Measurements from ENCODE around the gene CD2AP.
"Not testable (repeated sequence)": the region's sequence is repeated elsewhere in the genome, so short reads cannot be mapped to it uniquely, and the experiment has no call there.

Gene CD2AP

DNA sequence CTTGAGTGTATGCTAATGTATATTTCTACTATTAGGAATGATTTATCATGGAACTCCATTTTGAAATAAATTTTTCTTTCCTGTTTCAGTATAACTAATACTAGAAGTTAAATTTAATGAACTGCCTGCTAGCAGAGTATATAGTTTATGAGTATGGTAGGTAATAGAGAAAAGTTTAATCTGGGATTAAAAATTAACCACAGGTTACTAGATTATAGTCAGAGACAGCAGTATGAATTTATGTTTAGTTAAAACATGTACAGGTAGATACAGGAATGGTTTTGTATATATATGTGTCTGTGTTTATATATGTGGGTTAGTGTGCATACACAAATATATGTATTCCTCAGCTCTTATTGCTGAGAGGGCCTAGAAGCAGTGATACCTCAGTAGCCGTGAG lies 32.3 kb downstream of the CD2AP start:
- no peak for DNase-seq

DNA sequence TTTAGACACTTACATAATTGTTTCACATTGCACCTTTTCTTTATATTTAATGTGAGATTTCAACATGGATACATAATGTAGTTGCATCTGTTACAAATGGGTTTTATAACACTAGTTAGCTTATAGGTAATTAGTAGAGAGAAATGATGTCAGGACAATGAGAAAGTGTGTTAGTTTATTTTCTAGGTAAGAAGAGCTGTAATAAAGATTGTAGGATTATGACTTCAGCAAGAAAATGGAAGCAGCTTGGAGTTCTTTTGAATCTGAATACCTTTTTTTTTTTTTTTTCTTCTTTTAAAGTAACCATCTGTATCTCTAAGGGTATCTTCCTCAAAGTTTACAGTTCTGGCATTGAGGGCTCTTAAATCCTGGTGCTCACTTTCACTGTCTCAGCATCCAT lies 35.3 kb downstream of the CD2AP start:
- DNase-seq: no peak

GRCh38 chr6:47519279-47519678 lies 41.7 kb downstream of the CD2AP start:
- DNase-seq: no peak

DNA sequence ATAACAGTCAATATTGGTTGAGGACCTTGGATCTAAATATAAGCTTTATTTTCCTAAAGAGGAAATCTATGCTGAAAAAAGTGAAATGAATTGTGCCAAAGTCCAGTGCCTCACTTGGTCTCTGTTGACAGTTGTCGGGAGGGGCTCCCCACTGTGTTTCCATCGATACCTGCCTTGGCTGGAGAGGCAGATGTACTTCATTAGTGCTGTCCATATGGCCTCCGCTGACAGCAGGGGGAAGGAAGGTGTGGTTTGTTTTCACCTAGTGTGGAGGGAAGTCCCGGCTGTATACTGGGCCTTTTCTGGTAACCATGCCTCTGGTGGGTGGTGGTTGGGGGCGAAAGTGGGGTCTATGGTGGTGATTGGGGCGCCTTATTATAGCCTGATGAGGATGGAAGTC lies 42.7 kb downstream of the CD2AP start:
- DNase-seq: no peak

DNA sequence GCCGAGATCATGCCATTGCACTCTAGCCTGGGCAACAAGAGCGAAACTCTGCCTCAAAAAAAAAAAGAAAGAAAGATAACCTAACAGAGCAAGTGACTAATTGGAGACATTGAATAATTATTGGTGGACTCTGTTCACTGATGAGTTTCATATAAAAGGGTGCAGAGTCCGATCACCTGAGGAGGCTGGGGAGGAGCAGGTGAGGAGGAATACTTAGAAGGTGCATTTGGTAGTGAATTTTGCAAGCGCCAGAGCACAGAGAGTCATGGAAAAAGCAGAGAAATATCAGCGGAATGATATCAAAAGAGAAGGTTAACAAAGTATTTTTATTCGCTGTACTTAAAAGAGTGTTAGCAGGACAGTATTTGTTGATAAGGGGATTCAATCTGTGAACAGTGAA lies 44.4 kb downstream of the CD2AP start:
- DNase-seq: no peak

DNA sequence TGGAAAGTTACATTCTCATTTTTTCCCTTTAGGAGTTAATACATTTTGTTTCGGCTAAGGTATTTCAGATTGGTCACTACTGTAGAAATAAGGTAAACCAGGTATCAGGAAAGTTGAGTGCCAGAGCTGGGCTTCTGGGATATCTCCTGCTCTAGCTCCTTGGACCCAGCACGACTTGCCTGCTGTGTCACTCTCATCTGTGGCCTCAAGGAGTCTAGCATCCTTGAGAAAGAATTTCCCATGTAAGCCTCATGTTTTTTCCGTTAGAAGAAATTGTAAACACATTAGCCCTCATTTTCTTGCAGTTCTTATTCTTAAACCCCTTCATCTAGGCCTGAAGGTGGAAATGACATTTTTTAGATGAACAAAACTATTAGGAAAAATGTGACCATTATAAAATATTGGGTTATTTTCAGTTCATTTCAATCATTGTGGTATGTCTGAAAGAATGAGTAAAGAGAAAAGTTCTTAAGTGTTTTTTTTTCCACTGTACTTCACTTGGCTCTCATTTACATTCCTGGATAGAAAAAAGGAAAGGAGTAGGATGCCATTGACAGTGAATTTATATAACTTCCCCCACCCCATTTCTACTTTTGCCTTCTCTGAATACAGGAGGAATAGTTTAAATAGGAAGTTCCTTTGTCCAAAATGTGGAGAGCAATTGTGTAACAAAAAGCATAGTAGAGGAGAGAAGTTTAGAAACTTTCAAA lies 46.7 kb downstream of the CD2AP start:
- no peak for DNase-seq

GRCh38 chr6:47525330-47526057 lies 47.9 kb downstream of the CD2AP start:
- no peak for DNase-seq

GRCh38 chr6:47527274-47527673 lies 49.7 kb downstream of the CD2AP start:
- DNase-seq: no peak

DNA sequence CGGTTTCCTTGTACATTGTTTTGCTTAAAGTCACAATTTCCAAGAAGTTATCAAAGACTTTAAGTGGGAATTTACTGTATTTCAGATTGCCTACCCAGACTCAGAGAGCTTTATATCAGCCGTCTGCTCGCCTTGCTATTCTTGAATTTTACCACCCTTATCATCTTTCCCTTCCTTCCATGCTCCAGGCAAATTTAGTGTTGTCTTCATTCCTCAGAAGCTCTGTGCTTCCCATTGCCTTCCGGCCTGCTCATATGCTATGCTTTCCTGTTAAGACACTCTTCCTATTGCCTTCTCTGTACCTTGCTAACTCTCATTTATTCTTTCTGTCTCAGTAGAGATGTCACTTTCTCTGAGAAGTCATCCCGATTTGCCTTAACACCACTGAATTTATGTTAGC lies 52.1 kb downstream of the CD2AP start:
- no peak for DNase-seq

DNA sequence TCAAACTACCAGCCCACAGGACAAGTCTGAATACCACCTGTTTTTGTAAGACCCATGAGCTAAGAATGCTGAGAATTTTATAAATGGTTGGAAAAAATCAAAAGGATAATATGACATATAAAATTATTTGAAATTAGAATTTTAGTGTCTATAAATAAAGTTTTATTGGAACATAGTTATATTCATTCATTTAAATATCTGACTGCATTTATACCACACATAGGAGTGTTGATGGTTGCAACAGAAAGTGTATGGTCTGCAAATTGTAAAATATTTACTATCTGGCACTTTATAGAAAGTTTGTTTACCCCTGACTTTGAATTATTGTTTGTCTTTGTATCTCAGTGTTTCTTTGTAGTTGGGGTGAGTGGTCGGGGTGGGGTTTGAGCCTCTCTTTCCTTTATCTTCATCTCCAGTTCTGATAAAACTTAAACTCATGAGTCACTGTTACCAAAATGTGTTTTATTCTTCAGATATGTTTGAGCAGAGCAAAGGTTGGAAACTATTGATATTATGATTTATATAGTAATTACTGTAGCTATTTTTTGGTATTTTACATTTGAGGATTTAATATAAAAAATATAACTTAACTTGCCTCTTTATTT lies 55.5 kb downstream of the CD2AP start:
- DNase-seq: no peak

DNA sequence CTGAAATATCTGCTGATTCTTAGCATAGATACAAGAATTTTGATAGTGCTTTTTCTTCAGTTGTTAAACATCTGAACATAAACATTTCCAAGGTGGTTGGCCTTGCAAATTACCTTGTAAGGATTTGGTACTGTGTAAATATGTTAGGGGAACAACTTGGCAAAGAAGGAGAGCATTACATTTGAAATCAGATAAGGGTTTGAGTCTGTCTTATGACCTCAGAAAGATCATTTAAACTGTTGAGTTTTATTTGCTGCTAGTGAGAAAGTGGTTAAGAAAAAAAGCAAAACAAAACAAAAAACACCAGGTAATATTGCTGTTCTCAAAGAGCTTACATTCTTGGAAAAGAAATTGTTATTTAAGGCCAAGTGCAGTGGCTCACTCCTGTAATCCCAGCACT lies 56.5 kb downstream of the CD2AP start:
- no peak for DNase-seq

DNA sequence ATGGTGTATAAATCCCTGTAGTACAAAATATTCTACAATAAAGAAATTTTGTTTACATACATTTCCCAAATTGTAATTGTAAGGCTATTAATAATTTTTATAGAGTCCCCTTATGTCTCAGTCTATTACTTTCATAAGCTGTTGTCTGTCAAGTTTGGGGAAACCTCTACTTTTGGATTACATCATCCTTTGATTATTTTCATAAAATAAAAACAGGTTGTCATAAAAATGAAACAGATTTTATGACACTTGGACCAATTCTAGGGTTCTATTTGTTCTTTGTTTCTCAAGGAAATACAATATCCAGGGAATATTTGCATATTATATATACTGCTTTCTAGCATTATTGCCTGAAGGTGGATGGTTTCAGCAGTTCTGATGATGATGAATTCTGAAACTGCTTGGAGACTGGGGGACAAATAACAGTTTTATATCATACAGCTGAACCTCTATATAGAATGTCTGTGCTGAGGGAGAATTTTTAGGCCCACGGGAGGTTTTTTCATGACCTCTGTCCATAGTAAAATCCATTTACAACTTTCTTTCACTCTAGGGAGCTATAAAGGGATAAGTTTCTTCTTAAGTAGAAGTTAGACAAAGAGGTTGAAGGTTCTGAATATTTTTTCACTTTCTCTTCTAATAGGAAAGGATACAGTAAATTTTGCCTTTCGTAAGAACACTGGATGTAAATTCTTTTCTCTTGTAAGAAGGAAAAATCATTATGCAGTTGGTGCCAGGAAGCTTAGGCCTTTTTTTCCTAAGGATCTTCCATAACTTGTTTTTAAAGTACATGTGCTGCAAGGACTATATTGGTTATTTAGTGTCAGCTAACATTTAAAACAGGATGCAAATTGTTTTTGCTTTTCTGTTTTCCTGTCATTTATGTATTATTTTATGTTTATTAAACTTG lies 58.0 kb downstream of the CD2AP start:
- DNase-seq: no peak

DNA sequence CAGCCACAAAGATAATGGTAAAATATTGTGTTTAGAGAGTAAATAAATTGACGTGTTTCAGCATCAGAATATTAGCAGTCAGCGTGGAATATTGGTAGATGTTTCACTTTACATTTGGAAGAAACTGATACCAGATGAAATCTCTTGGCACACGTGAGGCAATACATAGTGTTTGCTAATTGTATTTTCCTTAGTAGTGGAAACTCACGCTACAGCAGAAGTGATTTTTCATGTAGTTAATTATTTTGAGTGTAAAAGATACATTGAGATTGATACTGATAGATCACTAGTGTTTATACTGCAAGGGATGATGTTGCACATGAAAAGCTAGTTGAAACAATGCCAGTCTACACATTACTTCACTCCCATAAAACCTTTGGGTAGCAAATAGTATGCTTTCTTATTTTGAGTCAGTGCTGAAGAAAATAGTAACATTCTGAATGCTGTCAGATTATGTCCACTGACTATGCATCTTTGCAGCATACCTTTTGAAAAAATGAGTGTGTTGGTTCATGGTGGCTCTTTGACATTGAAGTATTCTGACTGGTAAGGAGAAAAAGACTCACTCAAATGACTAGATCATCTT lies 59.3 kb downstream of the CD2AP start:
- DNase-seq: no peak

DNA sequence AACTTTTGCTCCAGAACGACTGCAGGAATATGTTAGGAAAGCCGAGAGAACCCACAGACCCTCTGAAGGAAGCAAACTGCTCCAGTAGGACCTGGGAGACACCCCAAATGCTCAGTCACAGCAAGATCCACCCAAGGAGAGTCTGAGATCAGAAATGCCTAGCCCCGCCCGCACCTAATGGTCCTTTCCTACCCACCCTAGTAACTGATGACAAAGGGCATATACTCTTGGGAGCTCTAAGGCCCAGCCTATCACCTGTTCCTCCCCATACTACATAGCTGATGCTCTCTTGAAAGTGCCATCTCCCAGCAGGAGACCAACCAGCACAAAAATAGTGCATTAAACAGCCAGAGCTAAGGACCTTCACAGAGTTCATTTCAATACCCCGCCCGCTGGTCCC lies 67.6 kb downstream of the CD2AP start:
- DNase-seq: no peak

DNA sequence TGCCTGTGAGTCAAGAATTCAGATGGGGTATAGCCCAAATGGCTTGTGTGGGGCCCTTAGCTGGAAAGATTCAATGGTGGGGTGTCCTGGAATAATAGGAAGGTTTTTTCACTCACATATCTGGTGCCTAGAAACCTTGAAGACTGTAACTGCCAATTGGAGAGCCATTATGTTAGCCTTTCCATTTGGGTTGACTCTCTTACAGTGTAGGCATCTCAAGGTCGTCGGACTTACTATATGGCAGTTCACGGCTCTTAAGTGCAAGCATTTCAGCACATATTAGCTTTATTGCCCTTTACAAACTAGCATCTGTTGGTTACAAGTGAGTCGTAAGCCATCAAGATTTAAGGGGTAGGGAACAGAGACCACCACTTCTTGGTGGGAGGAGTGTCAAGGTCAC lies 74.1 kb downstream of the CD2AP start:
- DNase-seq: no peak

DNA sequence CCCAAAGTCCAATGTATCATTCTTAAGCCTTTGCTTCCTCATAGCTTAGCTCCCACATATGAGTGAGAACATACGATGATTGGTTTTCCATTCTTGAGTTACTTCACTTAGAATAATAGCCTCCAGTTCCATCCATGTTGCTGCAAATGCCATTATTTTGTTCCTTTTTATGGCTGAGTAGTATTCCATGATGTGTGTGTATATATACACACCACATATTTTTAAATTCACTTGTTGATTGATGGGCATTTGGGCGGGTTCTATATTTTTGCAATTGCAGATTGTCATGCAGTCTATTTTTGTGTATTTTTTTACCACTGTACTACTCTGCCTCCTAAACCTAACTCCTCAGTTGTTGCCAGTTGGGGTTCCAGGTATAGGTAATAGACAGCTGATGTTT lies 74.7 kb downstream of the CD2AP start:
- no peak for DNase-seq

DNA sequence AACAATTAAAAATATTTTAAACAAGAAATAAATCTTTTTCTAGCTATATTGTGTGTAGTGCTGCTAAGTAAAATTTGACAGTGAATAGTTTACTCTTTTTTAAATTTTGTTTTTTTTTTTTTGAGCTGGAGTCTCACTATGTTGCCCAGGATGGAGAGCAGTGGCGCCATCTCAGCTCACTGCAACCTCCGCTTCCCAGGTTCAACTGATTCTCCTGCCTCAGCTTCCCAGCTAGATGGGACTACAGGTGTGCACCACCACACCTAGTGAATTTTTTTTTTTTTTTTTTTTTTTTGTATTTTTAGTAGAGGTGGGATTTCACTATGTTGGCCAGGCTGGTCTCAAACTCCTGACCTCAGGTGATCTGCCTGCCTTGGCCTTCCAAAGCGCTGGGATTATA lies 75.7 kb downstream of the CD2AP start:
- not testable (repeated sequence) for DNase-seq

DNA sequence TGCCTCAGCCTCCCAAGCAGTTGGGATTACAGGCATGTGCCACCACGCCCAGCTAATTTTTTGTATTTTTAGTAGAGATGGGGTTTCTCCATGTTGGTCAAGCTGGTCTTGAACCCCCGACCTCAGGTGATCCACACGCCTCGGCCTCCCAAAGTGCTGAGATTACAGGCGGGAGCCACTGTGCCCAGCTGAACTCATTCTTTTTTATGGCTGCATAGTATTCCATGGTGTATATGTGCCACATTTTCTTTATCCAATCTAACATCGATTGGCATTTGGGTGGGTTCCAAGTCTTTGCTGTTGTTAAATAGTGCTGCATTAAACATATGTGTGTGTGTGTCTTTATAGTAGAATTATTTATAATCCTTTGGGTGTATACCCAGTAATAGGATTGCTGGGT lies 78.9 kb downstream of the CD2AP start:
- not testable (repeated sequence) for DNase-seq

GRCh38 chr6:47563162-47563561 lies 85.6 kb downstream of the CD2AP start:
- DNase-seq: no peak

DNA sequence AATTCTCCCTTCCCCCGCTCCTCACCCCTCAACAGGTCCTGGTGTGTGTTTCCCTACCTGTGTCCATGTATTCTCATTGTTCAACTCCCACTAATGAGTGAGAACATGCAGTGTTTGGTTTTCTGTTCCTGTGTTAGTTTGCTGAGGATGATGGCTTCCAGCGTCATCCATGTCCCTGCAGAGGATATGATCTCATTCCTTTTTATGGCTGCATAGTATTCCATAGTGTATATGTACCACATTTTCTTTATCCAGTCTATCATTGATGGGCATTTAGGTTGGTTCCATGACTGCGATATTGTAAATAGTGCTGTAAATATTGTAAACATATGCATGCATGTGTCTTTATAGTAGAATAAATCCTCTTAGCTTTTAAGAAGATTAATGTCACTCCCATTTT lies 89.0 kb downstream of the CD2AP start:
- not testable (repeated sequence) for DNase-seq

DNA sequence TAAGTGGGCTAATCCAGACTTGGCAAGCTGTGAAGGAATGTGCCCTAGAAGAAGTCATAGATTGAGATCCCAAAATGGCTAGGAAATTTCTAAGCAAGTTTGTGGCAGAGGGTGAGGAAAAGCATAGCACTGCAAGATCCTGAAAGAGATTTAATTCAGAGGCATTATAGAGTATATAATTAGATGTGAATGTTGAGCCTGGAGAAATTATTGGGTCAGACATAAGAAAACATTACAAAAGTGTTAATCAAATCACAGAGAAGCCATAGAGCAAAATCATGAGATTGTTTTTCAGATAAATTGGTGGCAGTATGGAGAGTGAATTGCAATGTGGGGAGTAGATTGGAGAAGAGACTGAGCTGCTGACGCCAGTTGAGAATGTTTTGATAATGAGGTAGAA lies 90.0 kb downstream of the CD2AP start:
- DNase-seq: no peak

- DNase-seq: no peak
These were observed 93.9 kb downstream of the CD2AP start for GRCh38 chr6:47571488-47571887.

DNA sequence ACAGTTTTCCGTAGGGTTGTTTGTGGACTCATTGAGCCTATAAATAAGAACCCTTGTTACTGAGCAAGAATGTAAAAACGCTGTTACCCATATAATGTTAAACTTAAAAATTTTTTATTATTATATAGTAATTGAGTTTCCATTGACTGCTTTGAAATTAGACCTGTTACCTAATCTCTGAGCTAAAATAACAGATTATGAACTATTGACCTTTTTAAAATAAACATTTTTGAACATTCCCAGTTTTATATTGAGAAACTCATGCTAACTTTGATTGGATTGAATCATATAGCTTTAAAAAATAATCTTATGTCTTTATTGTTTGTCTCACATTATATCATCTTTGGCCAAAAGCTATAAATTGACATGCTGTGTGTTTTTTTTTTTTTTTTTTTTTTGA lies 95.5 kb downstream of the CD2AP start:
- no peak for DNase-seq

Data from activated CD4-positive, alpha-beta T cell treated with anti-CD3 and anti-CD28 coated beads, Interleukin-2, amount 50 U/mL, for 1 hour (primary cell).